K562 (cell line): ENCODE measurements around the gene ALK. TPM values are rescaled to one million over a fixed set of nuclear protein-coding genes. Genes with fewer than 3 reads are reported as not detected.

Experiments
- ATAC-seq: fragments of 200-7000 bp; cut with Tn5 transposase; 3 replicates; pipeline ENCODE4 v1.9.1; 2020; ENCODE audit warnings: moderate library complexity
- BruUV-seq: library from RNA; stranded (reverse); fragments of 400-500 nt; replicated peaks from 2 replicates; lab custom pipeline; 2021; lab: Mats Ljungman, UMichigan
- CTCF ChIA-PET: fragments of 300-600 bp; formaldehyde crosslinking; extraction: SDS; loops from one replicate; lab custom pipeline; 2021; ENCODE audit warnings: low intra/inter-chr PET ratio; lab: Yijun Ruan, JAX
- POLR2A ChIA-PET: fragments of 300-600, 350-650 bp; sonication (Branson Sonifier 250); formaldehyde crosslinking; extraction: SDS; loops from one replicate; lab custom pipeline; 2021; ENCODE audit warnings: antibody characterized with exemption, inconsistent platforms; lab: Yijun Ruan, JAX
- DNase-seq, 4 experiments: peaks; one replicate each; pipeline versions ENCODE4 v3.0.0 to v3.0.0-alpha.2; 2011 to 2018; ENCODE audit warnings: low spot score in 3 of 4, mixed read lengths in 3 of 4; ENCODE audit errors: extremely low read depth in 1 of 4
- FAIRE-seq: peaks from 2 replicates; lab custom pipeline; 2011; peaks lifted over from hg19 to GRCh38; lab: Jason Lieb, UNC
- H2AFZ ChIP-seq: 2 replicates; pipeline ENCODE4 v1.6.0; 2011; ENCODE audit warnings: low read depth, low read length, control low read depth, inconsistent platforms
- H3K27ac ChIP-seq: fragments of 200-600 bp; 3 replicates; pipeline ENCODE4 v1.8.0; 2011; ENCODE audit warnings: low read depth, mild to moderate bottlenecking, control low read depth, inconsistent platforms, low read length, moderate library complexity, mixed read lengths; ENCODE audit errors: extremely low read depth
- H3K27me3 ChIP-seq, 2 experiments: fragments of 300-600 bp in 1 of 2; 2 replicates in 1 of 2; 3 replicates in 1 of 2; pipeline versions ENCODE4 v1.6.0 to v1.8.0; 2011; ENCODE audit warnings: inconsistent platforms in 2 of 2, low read length in 2 of 2, mild to moderate bottlenecking in 1 of 2, mixed read lengths in 1 of 2, moderate library complexity in 1 of 2; ENCODE audit not compliant: control insufficient read depth in 2 of 2, insufficient read depth in 2 of 2
- H3K36me3 ChIP-seq: fragments of 300-600 bp; 3 replicates; pipeline ENCODE4 v1.8.0; 2011; ENCODE audit warnings: mild to moderate bottlenecking, low read length, inconsistent platforms; ENCODE audit not compliant: control insufficient read depth, insufficient read depth
- H3K4me1 ChIP-seq, 2 experiments: fragments of 200-600 bp in 1 of 2; replicated peaks in 1 of 2; 2 replicates in 1 of 2; 3 replicates in 1 of 2; pipeline versions ENCODE4 v1.5.1 to v1.8.0; 2011; ENCODE audit warnings: inconsistent platforms in 2 of 2, low read length in 2 of 2, mild to moderate bottlenecking in 1 of 2, mixed read lengths in 1 of 2, moderate library complexity in 1 of 2; ENCODE audit not compliant: control insufficient read depth in 2 of 2, insufficient read depth in 2 of 2
- H3K4me2 ChIP-seq: 2 replicates; pipeline ENCODE4 v1.6.1; 2011; ENCODE audit warnings: low read length, control low read depth, inconsistent platforms, mixed read lengths; ENCODE audit not compliant: insufficient read depth
- H3K4me3 ChIP-seq: fragments of 200-600 bp; sonication (generic), shearing (Covaris generic); 2 replicates; pipeline ENCODE4 v1.5.1; 2016; ENCODE audit warnings: control low read depth, inconsistent platforms
- H3K79me2 ChIP-seq: fragments of 200-600 bp; 3 replicates; pipeline ENCODE4 v1.8.0; 2011; ENCODE audit warnings: low read length, inconsistent platforms; ENCODE audit not compliant: control insufficient read depth, insufficient read depth
- H3K9ac ChIP-seq, 2 experiments: 2 replicates each; pipeline versions ENCODE4 v1.6.0 to v1.6.1; 2011; ENCODE audit warnings: low read depth in 2 of 2, low read length in 2 of 2, control low read depth in 1 of 2, inconsistent platforms in 1 of 2, mild to moderate bottlenecking in 1 of 2, mixed read lengths in 1 of 2; ENCODE audit not compliant: insufficient read depth in 1 of 2
- H3K9me1 ChIP-seq: one replicate; pipeline ENCODE4 v1.6.0; 2011; ENCODE audit warnings: inconsistent platforms, mild to moderate bottlenecking, low read length, moderate library complexity; ENCODE audit not compliant: control insufficient read depth, insufficient read depth
- H3K9me3 ChIP-seq: replicated peaks from 2 replicates; pipeline ENCODE4 v1.5.1; 2011; ENCODE audit warnings: low read depth, low read length, inconsistent platforms; ENCODE audit not compliant: control insufficient read depth, insufficient read depth
- H4K20me1 ChIP-seq: replicated peaks from 2 replicates; pipeline ENCODE4 v1.6.1; 2011; ENCODE audit warnings: low read length, inconsistent platforms, mixed read lengths; ENCODE audit not compliant: control insufficient read depth, insufficient read depth
- ETS2 ChIP-seq: IDR thresholded peaks from 2 replicates; pipeline ENCODE4 v1.6.1; 2016; ENCODE audit warnings: borderline replicate concordance, missing genetic modification characterization, mild to moderate bottlenecking, moderate library complexity, missing compliant biosample characterization; ENCODE audit not compliant: poor library complexity, severe bottlenecking
- L3MBTL2 ChIP-seq: fragments of 450-650 bp; IDR thresholded peaks from 2 replicates; pipeline ENCODE4 v1.6.1; 2016; ENCODE audit warnings: mild to moderate bottlenecking, moderate library complexity
- MEF2A ChIP-seq: IDR thresholded peaks from 2 replicates; pipeline ENCODE4 v1.6.1; 2011; ENCODE audit warnings: low read depth, mild to moderate bottlenecking, low read length, moderate library complexity; ENCODE audit not compliant: control insufficient read depth
- NFYB ChIP-seq: IDR thresholded peaks from 2 replicates; pipeline ENCODE4 v1.6.1; 2011; ENCODE audit warnings: mild to moderate bottlenecking, moderate library complexity; ENCODE audit not compliant: insufficient read length; ENCODE audit errors: extremely low read depth
- PPARD ChIP-seq: fragments of 250-450 bp; sonication (Bioruptor Pico); IDR thresholded peaks from 2 replicates; pipeline ENCODE4 v1.8.0; 2022; ENCODE audit warnings: inconsistent platforms, mild to moderate bottlenecking, moderate library complexity
- RBM39 ChIP-seq: fragments of 200-400 bp; formaldehyde crosslinking; optimal IDR thresholded peaks from 2 replicates; pipeline ENCODE3; 2018; ENCODE audit warnings: low read depth, low read length
- TAF9B ChIP-seq: fragments of 450-650 bp; IDR thresholded peaks from 2 replicates; pipeline ENCODE4 v1.6.1; 2018; ENCODE audit warnings: mild to moderate bottlenecking; ENCODE audit not compliant: partially characterized antibody
- TCF7L2 ChIP-seq: fragments of 150-350 bp; IDR thresholded peaks from 2 replicates; pipeline ENCODE4 v1.6.1; 2016; ENCODE audit warnings: low read depth, mild to moderate bottlenecking, low read length, moderate library complexity
- ZNF143 ChIP-seq: sonication (generic); formaldehyde crosslinking; IDR thresholded peaks from 2 replicates; pipeline ENCODE4 v1.9.0; 2022; ENCODE audit warnings: mild to moderate bottlenecking, missing genetic modification reagents
- ZNF354B ChIP-seq: fragments of 250-450 bp; sonication (Bioruptor Pico); IDR thresholded peaks from 2 replicates; pipeline ENCODE4 v1.4.0; 2020
- ZNF551 ChIP-seq: fragments of 250-450 bp; sonication (Bioruptor Pico); IDR thresholded peaks from 2 replicates; pipeline ENCODE4 v1.5.0; 2021; ENCODE audit warnings: mild to moderate bottlenecking, moderate library complexity
- WGBS: fragments of 100-300 bp; shearing (Covaris generic); methylation state at CpG from one replicate; pipeline ENCODE4 v1.1.6; 2016; ENCODE audit warnings: low coverage, mixed read lengths; ENCODE audit not compliant: insufficient coverage; ENCODE audit errors: missing lambda C conversion rate; 5-methylcytosine and 5-hydroxymethylcytosine counted together
- in situ Hi-C: fragments of 300-500 bp; cut with MboI; formaldehyde crosslinking; loops from 4 replicates; pipeline ENCODE4 v1.15.0; 2018; ENCODE audit warnings: inconsistent platforms, mixed read lengths
- intact Hi-C: fragments of 100-400 bp; cut with micrococcal nuclease; formaldehyde crosslinking; loops from 2 replicates; pipeline ENCODE4 v1.14.2; 2022
- polyA plus RNA-seq, 8 experiments: library from polyadenylated mRNA; depleted of rRNA in 4 of 8; stranded (reverse) in 5 of 8; unstranded in 3 of 8; fragments of >200 nt; fragmentation: Nextera tagmentation in 2 of 8; fragmentation: Illumina TruSeq in 1 of 8; extraction: Ambion mirVana in 2 of 8; extraction: Trizol in 1 of 8; gene quantifications; 2 replicates each; pipeline versions ENCODE4 v1.2.1 to v1.2.3, GENCODE V29; 2011 to 2014; ENCODE audit warnings: inconsistent platforms in 1 of 8, missing spikeins in 1 of 8
- total RNA-seq, 7 experiments: library from RNA; depleted of rRNA in 6 of 7; stranded (reverse); fragments of >200 nt in 6 of 7; fragmentation: Illumina TruSeq in 2 of 7; extraction: Trizol in 2 of 7; gene quantifications; 2 replicates each; pipeline versions ENCODE4 v1.2.1 to v1.2.3, GENCODE V29; 2011 to 2021; ENCODE audit warnings: low replicate concordance in 1 of 7
- TF ChIP-seq, protein P1 (sequence below): sonication (generic); formaldehyde crosslinking; IDR thresholded peaks from 2 replicates; pipeline ENCODE4 v1.8.1; 2022; ENCODE audit warnings: missing genetic modification reagents
- TF ChIP-seq, protein P2 (sequence below): fragments of 250-450 bp; sonication (Bioruptor Pico); IDR thresholded peaks from 2 replicates; pipeline ENCODE4 v1.8.0; 2021; ENCODE audit warnings: moderate library complexity, mild to moderate bottlenecking, inconsistent platforms
- TF ChIP-seq, protein P3 (sequence below): IDR thresholded peaks from 2 replicates; pipeline ENCODE4 v1.6.1; 2014; ENCODE audit warnings: antibody characterized with exemption
- TF ChIP-seq, protein P4 (sequence below): sonication (generic); formaldehyde crosslinking; IDR thresholded peaks from 2 replicates; pipeline ENCODE4 v1.8.0; 2022; ENCODE audit warnings: missing genetic modification reagents, mild to moderate bottlenecking, borderline replicate concordance
- TF ChIP-seq, protein P5 (sequence below): fragments of 250-450 bp; sonication (Bioruptor Pico); IDR thresholded peaks from 2 replicates; pipeline ENCODE4 v1.6.1; 2021; ENCODE audit warnings: mild to moderate bottlenecking

The ALK gene
- total and polyA plus RNA-seq, 9 of the 15 experiments (the other 6 are each of a cell fraction or from before 2014, with no cell fraction given), result not detected

DNA sequence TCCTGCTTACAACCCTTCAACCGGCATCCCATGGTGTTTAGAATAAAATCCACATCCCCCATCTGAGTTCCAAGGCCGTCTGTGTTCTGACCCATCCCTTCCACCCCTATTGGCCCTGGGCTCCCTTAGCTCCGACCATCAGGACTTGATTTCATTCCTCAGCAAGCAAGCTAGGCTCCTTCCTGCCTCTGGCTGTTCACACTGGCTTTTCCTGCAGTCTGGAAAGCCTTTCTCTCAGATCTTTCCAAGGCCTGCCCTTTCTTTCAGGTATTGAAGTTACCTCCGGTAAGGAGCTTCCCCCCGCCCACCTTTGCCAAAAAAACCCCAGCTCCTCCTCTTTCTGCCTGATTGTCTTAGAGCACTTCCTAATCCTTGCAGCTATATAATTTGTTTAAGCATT is 719.4 kb downstream of the ALK start:
- H3K4me1 ChIP-seq, result no peaks in the 10 kb centered on the region
- FAIRE-seq (no peak), ATAC-seq (no peak)

More for the DNA sequence above, 719.4 kb downstream of the ALK start:
- Histone ChIP-seq H4K20me1 (no peaks in the 10 kb centered on the region), H3K36me3 (no peaks in the 10 kb centered on the region), H3K27me3 (peaks cover 3 to 14% of the 10 kb centered on the region in 2 experiments; a peak in 2 of 5 replicates), H3K4me2 (no peak overlapping the region), H3K9me1 (no peaks in the 10 kb centered on the region), H3K27ac (no peak overlapping the region), H2AFZ (no peak overlapping the region), H3K4me3 (no peak overlapping the region), H3K9me3 (no peaks in the 10 kb centered on the region), H3K9ac (no peak overlapping the region), H3K79me2 (no peaks in the 10 kb centered on the region)
- POLR2A ChIA-PET, result interaction anchor here (0.5 to 1.2 kb wide), 3 partner anchors 8 to 124 kb away, joined by 3 read pairs; no protein-coding TSS in a partner anchor
- intact Hi-C loops (no loop called here), in situ Hi-C loops (loop anchor here (5.0 to 10.0 kb wide), 2 partner anchors 245 to 367 kb away; no protein-coding TSS in a partner anchor)
- BruUV-seq, result no TSS peak
- CTCF ChIA-PET, result no interaction called here
- no peak for DNase-seq
- 7% methylated on average over 5 of the region's 5 CpGs for WGBS
- TF ChIP-seq, protein P1, sequence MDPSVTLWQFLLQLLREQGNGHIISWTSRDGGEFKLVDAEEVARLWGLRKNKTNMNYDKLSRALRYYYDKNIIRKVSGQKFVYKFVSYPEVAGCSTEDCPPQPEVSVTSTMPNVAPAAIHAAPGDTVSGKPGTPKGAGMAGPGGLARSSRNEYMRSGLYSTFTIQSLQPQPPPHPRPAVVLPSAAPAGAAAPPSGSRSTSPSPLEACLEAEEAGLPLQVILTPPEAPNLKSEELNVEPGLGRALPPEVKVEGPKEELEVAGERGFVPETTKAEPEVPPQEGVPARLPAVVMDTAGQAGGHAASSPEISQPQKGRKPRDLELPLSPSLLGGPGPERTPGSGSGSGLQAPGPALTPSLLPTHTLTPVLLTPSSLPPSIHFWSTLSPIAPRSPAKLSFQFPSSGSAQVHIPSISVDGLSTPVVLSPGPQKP (CRISPR knock-in tag), result no peak
- no peak for TF ChIP-seq ZNF551 (CRISPR knock-in tag)
- no peak for TF ChIP-seq NFYB
- no peak for TF ChIP-seq TAF9B
- no peak for TF ChIP-seq ETS2 (tag)
- TF ChIP-seq RBM39, result no peak
- TF ChIP-seq MEF2A, result no peak
- TF ChIP-seq, protein P2, sequence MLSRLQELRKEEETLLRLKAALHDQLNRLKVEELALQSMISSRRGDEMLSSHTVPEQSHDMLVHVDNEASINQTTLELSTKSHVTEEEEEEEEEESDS (CRISPR knock-in tag), result no peak
- TF ChIP-seq, protein P3, sequence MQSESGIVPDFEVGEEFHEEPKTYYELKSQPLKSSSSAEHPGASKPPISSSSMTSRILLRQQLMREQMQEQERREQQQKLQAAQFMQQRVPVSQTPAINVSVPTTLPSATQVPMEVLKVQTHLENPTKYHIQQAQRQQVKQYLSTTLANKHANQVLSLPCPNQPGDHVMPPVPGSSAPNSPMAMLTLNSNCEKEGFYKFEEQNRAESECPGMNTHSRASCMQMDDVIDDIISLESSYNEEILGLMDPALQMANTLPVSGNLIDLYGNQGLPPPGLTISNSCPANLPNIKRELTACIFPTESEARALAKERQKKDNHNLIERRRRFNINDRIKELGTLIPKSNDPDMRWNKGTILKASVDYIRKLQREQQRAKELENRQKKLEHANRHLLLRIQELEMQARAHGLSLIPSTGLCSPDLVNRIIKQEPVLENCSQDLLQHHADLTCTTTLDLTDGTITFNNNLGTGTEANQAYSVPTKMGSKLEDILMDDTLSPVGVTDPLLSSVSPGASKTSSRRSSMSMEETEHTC, result no peak
- TF ChIP-seq TCF7L2, result no peak
- no peak for TF ChIP-seq PPARD (CRISPR knock-in tag)
- TF ChIP-seq, protein P4, sequence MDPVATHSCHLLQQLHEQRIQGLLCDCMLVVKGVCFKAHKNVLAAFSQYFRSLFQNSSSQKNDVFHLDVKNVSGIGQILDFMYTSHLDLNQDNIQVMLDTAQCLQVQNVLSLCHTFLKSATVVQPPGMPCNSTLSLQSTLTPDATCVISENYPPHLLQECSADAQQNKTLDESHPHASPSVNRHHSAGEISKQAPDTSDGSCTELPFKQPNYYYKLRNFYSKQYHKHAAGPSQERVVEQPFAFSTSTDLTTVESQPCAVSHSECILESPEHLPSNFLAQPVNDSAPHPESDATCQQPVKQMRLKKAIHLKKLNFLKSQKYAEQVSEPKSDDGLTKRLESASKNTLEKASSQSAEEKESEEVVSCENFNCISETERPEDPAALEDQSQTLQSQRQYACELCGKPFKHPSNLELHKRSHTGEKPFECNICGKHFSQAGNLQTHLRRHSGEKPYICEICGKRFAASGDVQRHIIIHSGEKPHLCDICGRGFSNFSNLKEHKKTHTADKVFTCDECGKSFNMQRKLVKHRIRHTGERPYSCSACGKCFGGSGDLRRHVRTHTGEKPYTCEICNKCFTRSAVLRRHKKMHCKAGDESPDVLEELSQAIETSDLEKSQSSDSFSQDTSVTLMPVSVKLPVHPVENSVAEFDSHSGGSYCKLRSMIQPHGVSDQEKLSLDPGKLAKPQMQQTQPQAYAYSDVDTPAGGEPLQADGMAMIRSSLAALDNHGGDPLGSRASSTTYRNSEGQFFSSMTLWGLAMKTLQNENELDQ (CRISPR knock-in tag), result no peak
- TF ChIP-seq, protein P5, sequence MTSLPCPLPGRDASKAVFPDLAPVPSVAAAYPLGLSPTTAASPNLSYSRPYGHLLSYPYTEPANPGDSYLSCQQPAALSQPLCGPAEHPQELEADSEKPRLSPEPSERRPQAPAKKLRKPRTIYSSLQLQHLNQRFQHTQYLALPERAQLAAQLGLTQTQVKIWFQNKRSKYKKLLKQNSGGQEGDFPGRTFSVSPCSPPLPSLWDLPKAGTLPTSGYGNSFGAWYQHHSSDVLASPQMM (CRISPR knock-in tag), result no peak
- no peak for TF ChIP-seq ZNF143 (CRISPR knock-in tag)
- TF ChIP-seq ZNF354B (CRISPR knock-in tag), result no peak
- TF ChIP-seq L3MBTL2, result no peak
